GM21390 (cell line): ENCODE measurements around the gene EFHD2.
"Not testable (repeated sequence)": the region's sequence is repeated elsewhere in the genome, so short reads cannot be mapped to it uniquely, and the experiment has no call there.

Source experiments
- ATAC-seq: cut with Tn5 transposase; IDR thresholded peaks from one replicate; pipeline ENCODE4 v1.9.1; 2021; ENCODE audit not compliant: unreplicated experiment

The EFHD2 gene

DNA sequence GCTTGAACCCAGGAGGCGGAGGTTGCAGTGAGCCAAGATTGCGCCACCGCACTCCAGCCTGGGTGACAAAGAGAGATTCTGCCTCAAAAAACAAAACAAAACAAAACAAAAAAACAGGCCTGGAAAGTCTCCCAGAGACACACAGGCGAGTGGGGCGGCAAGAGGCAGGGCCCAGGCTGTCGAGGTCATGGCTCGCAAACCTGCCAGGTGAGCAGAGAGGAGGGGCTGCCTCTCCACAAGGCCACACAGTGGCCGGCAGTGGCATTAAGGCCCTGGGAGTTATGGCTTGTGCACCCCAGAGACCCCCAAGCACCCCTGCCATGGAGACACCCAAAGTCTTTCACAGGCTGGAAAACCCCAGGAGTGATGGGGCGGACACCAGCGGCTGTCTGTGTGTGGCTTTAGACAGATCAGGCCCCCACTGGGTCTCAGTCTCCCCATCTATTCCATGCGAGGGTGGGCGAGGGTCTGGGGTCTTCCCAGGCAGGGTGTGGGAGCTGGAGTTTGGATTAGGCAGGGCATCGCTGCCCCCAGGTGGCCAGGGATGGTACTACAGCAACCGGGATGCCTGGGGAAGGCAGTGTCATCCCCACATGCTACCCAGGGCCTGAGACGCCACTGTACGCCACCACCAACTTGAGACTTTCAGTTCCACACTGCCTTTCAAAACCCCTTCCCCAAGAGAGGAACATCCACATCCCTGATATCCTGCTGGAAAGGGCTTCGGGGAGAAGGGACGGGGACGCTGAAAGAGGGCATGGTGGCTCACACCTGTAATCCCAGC lies 21.3 kb downstream of the EFHD2 start:
- ATAC-seq, result no peak

DNA sequence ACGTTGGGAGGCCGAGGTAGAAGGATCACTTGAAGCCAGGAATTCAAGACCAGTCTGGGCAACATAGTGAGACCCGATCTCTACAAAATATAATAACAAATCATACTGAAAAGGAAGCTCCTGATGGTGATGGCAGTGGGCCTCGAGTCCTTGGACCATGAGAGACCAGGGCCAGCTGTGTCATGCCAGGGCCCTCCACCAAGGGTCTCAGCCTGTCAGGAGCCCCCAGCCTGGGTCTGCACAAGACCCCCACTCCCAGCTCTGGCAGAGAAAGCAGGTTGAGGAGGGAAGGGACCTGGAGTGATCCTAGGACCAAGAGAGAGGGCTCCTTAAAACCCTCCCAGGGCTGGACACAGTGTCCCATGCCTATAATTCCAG lies 21.9 kb downstream of the EFHD2 start:
- ATAC-seq, result no peak

DNA sequence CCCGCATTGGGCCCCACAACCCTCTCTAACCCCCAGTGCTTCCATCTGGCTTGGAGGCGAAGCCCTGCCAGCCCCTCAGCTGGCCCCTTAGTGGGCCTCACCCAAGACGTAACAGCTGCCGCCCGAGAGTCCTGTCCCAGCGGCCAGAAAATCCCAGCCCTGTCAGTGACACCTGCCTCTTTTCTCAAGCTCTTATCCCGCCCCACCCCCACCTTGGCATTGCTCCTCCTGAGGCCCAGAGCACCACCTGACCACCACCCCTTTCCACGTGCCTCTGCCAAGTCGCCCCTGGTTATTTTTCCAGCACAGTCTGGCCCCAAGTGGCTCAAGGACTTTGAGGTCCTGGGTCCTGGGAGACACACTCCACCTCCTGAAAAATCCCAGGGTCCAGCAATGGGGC lies 22.6 kb downstream of the EFHD2 start:
- ATAC-seq, result no peak

DNA sequence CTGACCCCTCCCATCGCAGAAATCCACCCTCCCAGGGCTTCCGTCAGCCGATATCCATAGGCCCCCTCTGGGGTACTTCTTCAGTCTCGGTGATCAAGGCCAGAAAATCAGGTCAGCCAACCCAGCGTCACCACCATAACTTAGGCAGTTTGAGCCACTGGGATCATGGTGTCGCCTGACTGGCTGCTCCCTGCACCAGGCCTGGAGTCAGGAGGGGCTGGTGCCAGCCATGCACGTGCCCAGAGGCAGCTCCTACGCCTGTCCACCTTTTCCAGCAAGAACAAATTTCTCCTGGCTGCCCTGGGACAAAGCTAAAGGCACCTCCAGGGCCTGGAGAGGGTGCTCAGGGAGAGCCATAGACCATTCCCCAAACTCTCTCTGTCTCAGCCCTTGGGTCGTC lies 23.8 kb downstream of the EFHD2 start:
- no peak for ATAC-seq

DNA sequence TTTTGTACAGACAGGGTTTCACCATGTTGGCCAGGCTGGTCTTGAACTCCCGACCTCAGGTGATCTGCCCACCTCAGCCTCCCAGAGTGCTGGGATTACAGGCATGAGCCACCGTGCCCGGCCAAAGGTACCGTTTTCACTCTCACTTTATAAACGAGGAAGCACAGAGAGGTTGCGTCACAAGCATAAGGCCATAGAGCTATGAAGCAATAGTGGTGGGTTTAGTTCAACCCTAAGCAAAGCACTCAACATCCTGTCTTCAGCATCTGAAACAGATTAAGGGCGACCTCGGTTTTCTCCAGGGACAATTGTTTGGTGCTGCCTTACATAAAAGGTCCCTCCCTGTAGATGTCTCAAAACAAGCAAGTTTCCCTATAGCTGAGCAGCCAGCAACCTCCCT lies 25.1 kb downstream of the EFHD2 start:
- not testable (repeated sequence) for ATAC-seq

DNA sequence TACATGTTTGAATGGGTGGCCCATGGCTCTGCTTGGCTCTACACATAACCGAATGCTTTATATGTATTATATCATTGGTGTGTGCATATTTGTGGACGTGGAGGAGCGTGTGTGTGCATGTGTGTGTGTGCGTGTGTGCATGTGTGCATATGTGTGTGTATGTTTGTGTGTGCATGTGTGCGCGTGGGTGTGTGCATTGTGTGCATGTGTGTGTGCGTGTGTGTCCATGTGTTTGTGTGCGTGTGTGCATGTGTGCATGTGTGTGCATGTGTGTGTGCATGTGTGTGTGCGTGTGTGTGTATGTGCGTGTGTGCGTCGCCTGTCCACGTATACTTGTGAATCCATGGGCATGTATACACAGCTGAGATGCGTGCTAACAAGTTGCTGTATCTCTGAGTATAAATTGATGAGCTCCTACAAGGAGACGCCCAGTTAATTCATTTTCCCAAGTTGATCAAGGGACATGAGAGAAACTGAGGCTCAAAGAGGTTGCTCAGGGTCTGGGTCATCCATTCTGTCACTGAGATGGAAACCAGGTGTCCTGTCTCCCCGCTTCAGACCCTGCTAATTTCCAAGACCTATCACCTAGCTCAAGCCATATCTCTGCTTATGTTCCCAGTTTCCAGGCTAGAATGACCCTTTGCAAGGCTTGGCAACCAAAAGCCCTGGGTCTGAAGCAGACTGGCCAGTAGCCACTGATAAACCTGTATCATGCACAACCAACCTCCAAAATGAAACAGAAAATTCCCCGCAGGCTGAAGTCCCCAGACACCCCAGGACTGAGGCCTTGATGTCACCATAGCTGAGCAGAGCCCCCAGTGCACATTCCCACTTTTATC lies 25.8 kb downstream of the EFHD2 start:
- no peak for ATAC-seq

DNA sequence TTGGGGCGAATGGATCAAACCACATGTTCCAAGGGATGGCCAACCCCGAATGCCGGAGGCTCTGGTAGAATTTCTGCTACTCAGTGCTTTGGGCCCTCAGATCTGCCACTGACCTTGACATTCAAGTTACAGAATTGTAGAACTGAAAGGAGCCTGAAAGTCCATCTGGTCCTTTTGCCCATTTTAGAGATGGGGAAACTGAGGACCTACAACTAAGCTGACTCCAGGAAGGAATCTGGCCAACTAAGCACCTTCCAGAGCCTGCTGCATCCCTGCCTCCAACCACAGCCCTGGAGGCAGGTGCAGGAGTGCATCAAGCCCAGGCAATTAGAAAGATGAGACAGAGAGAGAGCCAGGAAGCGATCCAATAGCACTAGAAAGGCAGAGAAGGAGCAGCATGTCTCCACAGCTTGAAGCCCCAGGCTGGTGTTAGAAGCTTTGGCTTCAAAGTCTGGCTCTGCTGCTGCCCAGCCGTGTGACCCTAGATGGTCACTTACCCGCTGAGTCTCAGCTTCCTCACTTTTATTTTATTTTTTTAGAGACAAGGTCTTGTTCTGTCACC lies 27.3 kb downstream of the EFHD2 start:
- no peak for ATAC-seq

DNA sequence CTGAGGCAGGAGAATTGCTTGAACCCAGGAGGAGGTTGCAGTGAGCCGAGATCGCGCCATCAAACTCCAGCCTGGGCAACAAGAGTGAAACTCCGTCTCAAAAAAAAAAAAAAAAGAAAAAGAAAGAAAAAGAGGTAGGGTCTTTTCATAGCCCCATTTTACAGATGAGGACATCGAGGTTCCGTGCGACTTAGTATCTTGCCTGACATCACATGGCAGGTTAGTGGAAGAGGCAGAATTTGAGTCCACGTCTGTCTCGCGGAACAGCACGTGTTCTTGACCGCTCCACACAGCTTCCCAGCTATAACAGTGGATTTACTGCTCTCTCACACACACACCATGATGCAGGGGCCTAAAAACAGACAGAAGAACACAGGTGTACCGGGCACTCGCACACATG lies 29.6 kb downstream of the EFHD2 start:
- no peak for ATAC-seq

DNA sequence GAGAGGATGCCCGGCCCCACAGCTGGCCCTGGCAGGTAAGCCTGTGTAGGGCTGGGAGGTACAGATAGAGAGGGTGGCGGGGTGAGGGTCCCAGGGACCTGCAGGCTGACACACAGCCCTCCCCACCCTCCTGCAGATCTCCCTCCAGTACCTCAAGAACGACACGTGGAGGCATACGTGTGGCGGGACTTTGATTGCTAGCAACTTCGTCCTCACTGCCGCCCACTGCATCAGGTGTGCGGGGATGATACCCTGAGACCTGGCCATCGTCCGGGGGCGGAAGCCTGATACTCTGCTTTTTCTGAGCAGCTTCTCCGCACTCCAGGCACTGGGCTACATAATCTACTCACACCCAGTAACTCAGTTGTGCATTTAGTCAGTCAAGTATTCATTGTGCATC lies 30.7 kb downstream of the EFHD2 start:
- no peak for ATAC-seq

DNA sequence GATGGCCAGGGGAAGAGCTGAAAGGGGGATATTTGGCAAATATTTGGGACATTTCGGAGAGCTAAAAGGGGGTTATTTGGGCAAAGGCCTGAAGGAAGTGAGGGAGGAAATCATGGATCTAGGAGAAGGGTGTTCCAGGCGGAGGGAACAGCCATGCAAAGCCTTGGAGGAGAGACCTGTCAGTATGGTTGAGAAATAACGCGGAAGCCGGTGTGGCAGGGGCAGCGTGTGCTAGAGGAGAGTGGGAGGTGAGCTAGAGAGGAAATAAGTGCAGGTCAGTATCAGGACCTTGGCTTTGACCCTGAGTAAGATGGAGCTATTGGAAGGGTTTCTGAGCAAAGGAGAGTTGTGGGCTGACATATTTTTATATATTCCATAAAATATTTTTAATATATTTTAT lies 31.6 kb downstream of the EFHD2 start:
- no peak for ATAC-seq

DNA sequence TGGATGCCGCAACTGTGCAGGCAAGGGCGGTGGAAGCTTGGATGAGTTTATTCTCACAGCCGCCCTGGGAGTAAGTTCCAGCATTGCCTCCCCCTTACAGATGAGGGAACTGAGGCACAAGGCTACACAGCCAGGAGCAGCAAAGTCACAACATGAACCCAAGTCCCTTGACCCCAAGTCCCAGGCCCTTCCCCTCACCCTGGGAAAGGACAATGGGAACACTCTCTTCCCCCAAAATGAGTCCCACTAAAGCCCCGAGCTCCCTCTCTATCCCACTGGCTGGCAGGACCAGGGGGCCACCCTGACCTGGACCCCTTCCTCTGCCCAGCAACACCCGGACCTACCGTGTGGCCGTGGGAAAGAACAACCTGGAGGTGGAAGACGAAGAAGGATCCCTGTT lies 32.4 kb downstream of the EFHD2 start:
- no peak for ATAC-seq

DNA sequence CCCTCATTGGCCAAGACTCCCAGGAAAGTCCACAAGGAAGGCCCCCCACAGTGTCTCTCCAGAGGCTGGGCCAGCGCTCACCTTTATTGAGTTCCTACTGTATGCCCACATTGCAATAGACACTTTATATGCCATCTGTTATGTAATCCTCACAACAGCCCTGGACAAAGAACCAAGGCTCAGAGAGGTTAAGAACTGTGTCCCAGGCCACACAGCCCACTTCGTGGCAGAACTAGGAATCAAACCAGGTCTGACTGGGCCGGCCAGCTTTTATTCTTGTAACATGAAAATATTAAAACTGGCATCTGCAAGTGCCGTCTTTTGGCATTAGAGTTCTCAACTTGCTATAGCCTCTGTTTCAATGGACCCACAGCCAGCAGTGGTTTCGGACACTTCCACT lies 33.1 kb downstream of the EFHD2 start:
- ATAC-seq, result no peak

DNA sequence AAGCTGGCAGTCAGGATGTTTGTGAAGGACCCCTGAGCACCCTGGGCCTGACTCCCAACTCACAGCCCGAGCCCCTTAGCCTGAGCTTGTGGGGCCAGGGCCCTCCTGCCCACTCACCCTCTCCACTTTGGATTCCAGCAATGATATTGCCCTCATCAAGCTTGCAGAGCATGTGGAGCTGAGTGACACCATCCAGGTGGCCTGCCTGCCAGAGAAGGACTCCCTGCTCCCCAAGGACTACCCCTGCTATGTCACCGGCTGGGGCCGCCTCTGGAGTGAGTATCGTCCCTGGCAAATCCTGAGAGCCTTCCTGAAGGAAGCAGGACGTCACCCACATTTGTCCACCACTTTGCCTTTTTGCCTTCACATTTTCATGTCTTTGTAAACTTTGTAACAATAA lies 33.6 kb downstream of the EFHD2 start:
- ATAC-seq, result no peak

DNA sequence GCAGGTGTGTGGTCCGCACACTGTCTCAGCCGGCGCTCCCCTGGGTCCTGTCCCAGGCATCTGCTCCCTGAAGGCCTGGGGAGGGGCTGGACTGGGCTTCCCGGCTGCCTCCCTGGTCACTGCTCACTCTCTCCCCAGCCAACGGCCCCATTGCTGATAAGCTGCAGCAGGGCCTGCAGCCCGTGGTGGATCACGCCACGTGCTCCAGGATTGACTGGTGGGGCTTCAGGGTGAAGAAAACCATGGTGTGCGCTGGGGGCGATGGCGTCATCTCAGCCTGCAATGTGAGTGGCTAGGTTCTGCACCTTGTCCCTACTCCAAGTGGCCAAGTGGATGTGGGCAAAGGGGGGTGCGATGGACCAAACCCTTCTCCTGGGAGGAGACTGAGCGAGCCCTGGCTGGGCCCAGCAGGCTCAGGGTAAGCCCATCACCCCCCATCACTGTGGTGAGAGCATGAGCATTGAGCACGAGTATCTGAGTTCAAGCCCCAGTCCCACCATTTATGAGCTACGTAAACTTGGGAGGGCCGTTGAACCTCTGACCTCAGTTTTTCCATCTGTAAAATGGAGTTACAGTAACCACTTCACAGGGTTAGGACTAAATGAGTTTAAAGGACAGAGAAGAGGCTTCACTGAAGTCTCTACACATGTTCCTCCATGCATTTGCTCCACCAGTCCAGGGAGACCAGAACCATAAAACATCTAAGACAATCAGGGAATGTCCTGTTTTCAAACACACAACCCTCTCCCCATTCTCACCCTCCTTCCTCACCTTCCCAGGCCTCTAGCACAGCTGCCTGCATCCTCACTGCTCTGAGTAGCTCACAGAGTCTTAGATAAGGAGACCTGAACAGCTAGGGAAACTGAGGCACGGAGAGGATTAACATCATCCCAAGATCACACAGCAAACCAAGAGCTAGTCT lies 35.0 kb downstream of the EFHD2 start:
- ATAC-seq, result no peak

DNA sequence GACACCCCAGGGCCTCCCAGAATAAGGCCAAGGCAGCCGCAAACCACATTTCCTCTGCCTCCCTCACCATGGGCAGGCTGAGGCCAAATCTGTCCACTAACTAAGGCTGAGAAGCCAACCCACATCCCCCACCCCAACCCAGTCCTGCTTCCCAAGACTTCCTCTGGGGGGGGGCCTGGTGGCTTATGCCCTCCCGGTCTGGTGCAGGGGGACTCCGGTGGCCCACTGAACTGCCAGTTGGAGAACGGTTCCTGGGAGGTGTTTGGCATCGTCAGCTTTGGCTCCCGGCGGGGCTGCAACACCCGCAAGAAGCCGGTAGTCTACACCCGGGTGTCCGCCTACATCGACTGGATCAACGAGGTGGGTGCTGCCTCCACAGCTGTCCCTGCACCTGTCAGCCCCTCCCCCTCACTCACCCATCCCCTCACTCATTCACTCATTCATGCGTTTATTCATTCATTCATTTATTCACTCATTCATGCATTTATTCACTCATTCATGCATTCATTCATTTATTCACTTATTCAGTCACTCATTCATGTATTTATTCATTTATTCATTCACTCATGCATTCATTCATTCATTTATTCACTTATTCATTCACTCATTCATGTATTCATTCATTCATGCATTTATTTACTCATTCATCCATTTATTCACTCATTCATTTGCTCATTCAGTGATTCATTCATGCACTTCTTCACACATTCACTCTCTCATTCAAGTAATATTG lies 35.9 kb downstream of the EFHD2 start:
- ATAC-seq, result no peak

DNA sequence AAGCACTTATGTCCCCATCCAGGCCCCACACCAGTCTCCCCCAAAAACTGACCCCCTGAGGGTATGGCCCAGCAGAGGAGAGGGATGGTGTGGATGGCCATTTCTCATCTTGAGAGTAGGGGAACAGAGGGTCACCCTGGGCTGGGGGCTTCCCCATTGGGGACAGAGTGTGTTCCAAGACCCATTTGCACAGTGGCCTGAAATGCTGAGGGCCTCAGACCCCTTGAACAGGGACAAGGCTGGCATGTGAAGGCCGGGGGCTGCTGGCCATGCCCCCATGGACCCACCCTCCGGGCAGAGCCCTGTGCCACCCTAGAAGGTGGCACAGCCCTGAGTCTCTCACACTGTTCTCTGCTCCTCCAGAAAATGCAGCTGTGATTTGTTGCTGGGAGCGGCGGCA lies 36.5 kb downstream of the EFHD2 start:
- no peak for ATAC-seq

DNA sequence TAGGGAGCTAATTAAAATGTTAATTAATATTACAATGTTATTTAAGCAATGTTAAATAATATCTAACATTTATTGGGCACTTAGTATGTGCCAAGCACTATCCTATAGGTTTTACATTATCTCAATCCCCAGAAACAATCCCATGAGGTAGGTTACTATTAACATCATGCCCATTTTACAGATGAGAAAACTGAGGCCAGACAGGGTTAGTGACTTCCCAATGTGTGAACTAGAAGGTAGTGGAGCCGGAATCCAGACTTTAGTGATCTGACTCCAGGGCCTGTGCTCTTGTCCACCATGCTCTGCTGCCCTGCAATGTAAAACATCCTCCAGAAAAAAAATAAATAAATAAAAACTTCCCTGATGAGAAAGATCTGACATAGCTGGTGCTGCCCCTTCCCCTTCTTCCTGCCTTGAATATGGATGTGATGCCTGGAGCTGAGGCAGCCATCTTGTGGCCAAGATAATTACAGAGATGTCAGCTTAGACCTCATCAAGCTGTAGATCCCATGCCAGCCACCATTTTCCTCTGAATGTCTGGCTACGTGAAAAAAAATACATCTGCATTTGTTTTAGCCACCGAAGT lies 39.3 kb downstream of the EFHD2 start:
- ATAC-seq, result no peak

DNA sequence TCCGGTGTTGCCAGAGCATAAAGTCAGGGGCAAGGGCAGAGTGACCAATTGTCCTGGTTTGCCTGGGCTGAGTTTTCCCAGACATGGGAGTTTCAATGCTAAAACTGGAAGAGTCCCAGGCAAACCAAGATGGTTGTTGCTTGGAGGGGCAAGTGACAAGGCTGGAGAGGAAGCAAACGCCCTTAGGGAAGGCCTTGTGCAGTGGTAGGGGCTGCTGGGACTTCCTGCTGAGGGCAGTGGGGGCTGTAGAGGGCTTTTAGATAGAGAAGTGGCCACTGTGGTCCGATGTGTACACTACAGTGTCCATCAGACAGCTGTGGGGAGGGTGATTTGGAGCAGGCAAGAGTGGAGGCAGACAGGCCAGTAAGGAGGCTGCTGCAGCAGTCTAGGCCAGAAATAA lies 39.9 kb downstream of the EFHD2 start:
- ATAC-seq, result no peak

DNA sequence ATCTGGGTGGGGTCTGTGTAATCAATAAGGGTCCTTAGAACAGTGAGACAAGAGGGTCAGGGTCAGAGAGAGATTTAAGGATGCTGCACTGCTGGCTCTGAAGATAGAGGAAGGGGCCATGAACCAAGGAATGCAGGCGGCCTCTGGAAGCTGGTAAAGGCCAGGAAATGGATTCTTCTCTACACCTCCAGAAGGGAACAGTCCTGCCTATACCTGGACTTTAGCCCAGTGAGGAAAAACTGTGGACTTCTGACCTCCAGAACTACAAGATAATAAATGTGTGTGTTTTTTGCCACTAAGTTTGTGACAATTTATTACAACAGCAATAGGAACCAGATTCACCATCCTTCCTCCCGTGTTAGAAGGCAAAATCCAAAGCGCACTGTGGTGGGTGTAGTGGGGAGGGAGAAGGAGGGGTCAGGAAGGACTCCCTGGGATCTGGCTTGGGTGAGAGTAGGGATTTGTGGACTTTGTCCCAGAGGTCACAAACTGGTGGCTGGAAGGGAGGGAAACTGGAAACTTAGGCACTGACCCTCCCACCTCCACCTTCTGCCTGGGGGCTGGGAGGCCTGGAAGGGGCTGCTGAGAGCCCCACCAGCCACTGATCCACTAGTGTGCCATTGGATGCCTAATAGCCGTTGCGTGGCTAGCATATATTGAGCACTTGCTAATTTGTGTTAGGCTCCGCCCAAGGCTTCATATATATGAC lies 41.5 kb downstream of the EFHD2 start:
- ATAC-seq, result no peak
